Measurements from ENCODE around the gene CADM1.

The CADM1 gene

GRCh38 chr11:115330684-115331482 is 173.3 kb downstream of the CADM1 start:
- Histone ChIP-seq H3K27me3 (ENCODE audit: control insufficient read depth, insufficient read depth, low read length) (no peaks in the 10 kb centered on the region), H3K9me3 (ENCODE audit: control insufficient read depth, low read length) (no peaks in the 10 kb centered on the region), H3K36me3 (ENCODE audit: control insufficient read depth, insufficient read depth, low read length) (no peaks in the 10 kb centered on the region), H3K9ac (ENCODE audit: low read length) (no peak overlapping the region), H3K4me1 (ENCODE audit: control insufficient read depth, insufficient read depth, low read length) (no peaks in the 10 kb centered on the region), H3K4me3 (ENCODE audit: low read length) (no peak overlapping the region)

- H3K36me3 ChIP-seq (ENCODE audit: control insufficient read depth, insufficient read depth, low read length): no peaks in the 10 kb centered on the region
- H3K27me3 ChIP-seq (ENCODE audit: control insufficient read depth, insufficient read depth, low read length): no peaks in the 10 kb centered on the region
- no peaks in the 10 kb centered on the region for H3K4me1 ChIP-seq (ENCODE audit: control insufficient read depth, insufficient read depth, low read length)
- H3K4me3 ChIP-seq (ENCODE audit: low read length): no peak overlapping the region
- H3K9ac ChIP-seq (ENCODE audit: low read length): no peak overlapping the region
- no peaks in the 10 kb centered on the region for H3K9me3 ChIP-seq (ENCODE audit: control insufficient read depth, low read length)
Observed at GRCh38 chr11:115326526-115326925, 177.7 kb downstream of the CADM1 start.

- Histone ChIP-seq H3K4me3 (ENCODE audit: low read length) (no peak overlapping the region), H3K27me3 (ENCODE audit: control insufficient read depth, insufficient read depth, low read length) (no peaks in the 10 kb centered on the region), H3K9ac (ENCODE audit: low read length) (no peak overlapping the region), H3K36me3 (ENCODE audit: control insufficient read depth, insufficient read depth, low read length) (no peaks in the 10 kb centered on the region), H3K4me1 (ENCODE audit: control insufficient read depth, insufficient read depth, low read length) (no peaks in the 10 kb centered on the region), H3K9me3 (ENCODE audit: control insufficient read depth, low read length) (no peaks in the 10 kb centered on the region)
Observed at GRCh38 chr11:115325523-115325922, 178.7 kb downstream of the CADM1 start.

GRCh38 chr11:115324581-115325432 is 179.4 kb downstream of the CADM1 start:
- H3K4me3 ChIP-seq (ENCODE audit: low read length): no peak overlapping the region
- H3K36me3 ChIP-seq (ENCODE audit: control insufficient read depth, insufficient read depth, low read length): no peaks in the 10 kb centered on the region
- no peaks in the 10 kb centered on the region for H3K27me3 ChIP-seq (ENCODE audit: control insufficient read depth, insufficient read depth, low read length)
- H3K9ac ChIP-seq (ENCODE audit: low read length): no peak overlapping the region
- H3K4me1 ChIP-seq (ENCODE audit: control insufficient read depth, insufficient read depth, low read length): no peaks in the 10 kb centered on the region
- H3K9me3 ChIP-seq (ENCODE audit: control insufficient read depth, low read length): no peaks in the 10 kb centered on the region

- no peaks in the 10 kb centered on the region for H3K4me1 ChIP-seq (ENCODE audit: control insufficient read depth, insufficient read depth, low read length)
- H3K4me3 ChIP-seq (ENCODE audit: low read length): no peak overlapping the region
- H3K9ac ChIP-seq (ENCODE audit: low read length): no peak overlapping the region
- H3K9me3 ChIP-seq (ENCODE audit: control insufficient read depth, low read length): no peaks in the 10 kb centered on the region
- H3K36me3 ChIP-seq (ENCODE audit: control insufficient read depth, insufficient read depth, low read length): no peaks in the 10 kb centered on the region
- no peaks in the 10 kb centered on the region for H3K27me3 ChIP-seq (ENCODE audit: control insufficient read depth, insufficient read depth, low read length)
Observed at GRCh38 chr11:115322553-115323203, 181.5 kb downstream of the CADM1 start.

- H3K27me3 ChIP-seq (ENCODE audit: control insufficient read depth, insufficient read depth, low read length): no peaks in the 10 kb centered on the region
- no peak overlapping the region for H3K4me3 ChIP-seq (ENCODE audit: low read length)
- no peaks in the 10 kb centered on the region for H3K36me3 ChIP-seq (ENCODE audit: control insufficient read depth, insufficient read depth, low read length)
- H3K9ac ChIP-seq (ENCODE audit: low read length): no peak overlapping the region
- no peaks in the 10 kb centered on the region for H3K9me3 ChIP-seq (ENCODE audit: control insufficient read depth, low read length)
- H3K4me1 ChIP-seq (ENCODE audit: control insufficient read depth, insufficient read depth, low read length): no peaks in the 10 kb centered on the region
Observed at GRCh38 chr11:115321605-115322289, 182.5 kb downstream of the CADM1 start.

GRCh38 chr11:115317277-115318185 is 186.7 kb downstream of the CADM1 start:
- H3K9ac ChIP-seq (ENCODE audit: low read length): no peak overlapping the region
- H3K36me3 ChIP-seq (ENCODE audit: control insufficient read depth, insufficient read depth, low read length): no peaks in the 10 kb centered on the region
- no peaks in the 10 kb centered on the region for H3K9me3 ChIP-seq (ENCODE audit: control insufficient read depth, low read length)
- H3K4me3 ChIP-seq (ENCODE audit: low read length): no peak overlapping the region
- H3K27me3 ChIP-seq (ENCODE audit: control insufficient read depth, insufficient read depth, low read length): no peaks in the 10 kb centered on the region
- H3K4me1 ChIP-seq (ENCODE audit: control insufficient read depth, insufficient read depth, low read length): no peaks in the 10 kb centered on the region

- no peaks in the 10 kb centered on the region for H3K9me3 ChIP-seq (ENCODE audit: control insufficient read depth, low read length)
Observed at GRCh38 chr11:115316696-115317095, 187.5 kb downstream of the CADM1 start.

GRCh38 chr11:115314330-115314920 is 189.8 kb downstream of the CADM1 start:
- Histone ChIP-seq H3K27me3 (ENCODE audit: control insufficient read depth, insufficient read depth, low read length) (no peaks in the 10 kb centered on the region), H3K4me1 (ENCODE audit: control insufficient read depth, insufficient read depth, low read length) (no peaks in the 10 kb centered on the region), H3K9ac (ENCODE audit: low read length) (no peak overlapping the region), H3K4me3 (ENCODE audit: low read length) (no peak overlapping the region), H3K36me3 (ENCODE audit: control insufficient read depth, insufficient read depth, low read length) (no peaks in the 10 kb centered on the region), H3K9me3 (ENCODE audit: control insufficient read depth, low read length) (no peaks in the 10 kb centered on the region)

More at GRCh38 chr11:115316696-115317095, 187.5 kb downstream of the CADM1 start:
- Histone ChIP-seq H3K4me1 (ENCODE audit: control insufficient read depth, insufficient read depth, low read length) (no peaks in the 10 kb centered on the region), H3K9ac (ENCODE audit: low read length) (no peak overlapping the region), H3K36me3 (ENCODE audit: control insufficient read depth, insufficient read depth, low read length) (no peaks in the 10 kb centered on the region), H3K27me3 (ENCODE audit: control insufficient read depth, insufficient read depth, low read length) (no peaks in the 10 kb centered on the region), H3K4me3 (ENCODE audit: low read length) (no peak overlapping the region)

- Histone ChIP-seq H3K36me3 (ENCODE audit: control insufficient read depth, insufficient read depth, low read length) (no peaks in the 10 kb centered on the region), H3K4me3 (ENCODE audit: low read length) (no peak overlapping the region), H3K9ac (ENCODE audit: low read length) (no peak overlapping the region), H3K27me3 (ENCODE audit: control insufficient read depth, insufficient read depth, low read length) (no peaks in the 10 kb centered on the region), H3K9me3 (ENCODE audit: control insufficient read depth, low read length) (no peaks in the 10 kb centered on the region), H3K4me1 (ENCODE audit: control insufficient read depth, insufficient read depth, low read length) (no peaks in the 10 kb centered on the region)
Observed at GRCh38 chr11:115313224-115313838, 190.9 kb downstream of the CADM1 start.
